ENCODE measurements around the gene CZIB. TPM values are rescaled to one million over a fixed set of nuclear protein-coding genes. Genes with fewer than 3 reads are reported as not detected.

Gene CZIB
- total and polyA plus RNA-seq, 2 of the 13 experiments (the other 11 are each of a cell fraction or from before 2014, with no cell fraction given): 49.2 to 67.0 TPM

- TF ChIP-seq ZNF879 (CRISPR knock-in tag; IDR thresholded peaks at IDR 0.05) (no peak), POLR2A (IDR thresholded peaks at IDR 0.05; ENCODE audit: insufficient read depth in 1 of 2, low read depth in 2 of 2, low read length in 2 of 2) (peak; percentile 78 to 80), KMT2B (CRISPR knock-in tag; IDR thresholded peaks at IDR 0.05) (peak; percentile 97), ZNF75D (CRISPR knock-in tag; IDR thresholded peaks at IDR 0.05; ENCODE audit: borderline replicate concordance) (0 out of 2 replicates have a peak, but pooled peaks have one; percentile 69), ZBTB20 (CRISPR knock-in tag; IDR thresholded peaks at IDR 0.05; ENCODE audit: borderline replicate concordance, low read depth) (peak; percentile 75; the same call in 1 of the 2 replicates), PAF1 (CRISPR knock-in tag; IDR thresholded peaks at IDR 0.05) (no peak), MYNN (CRISPR knock-in tag; IDR thresholded peaks at IDR 0.05; ENCODE audit: low read depth) (no peak), SMARCC2 (IDR thresholded peaks at IDR 0.05) (no peak), ZSCAN20 (CRISPR knock-in tag; IDR thresholded peaks at IDR 0.05; ENCODE audit: borderline replicate concordance) (no peak), ATF5 (CRISPR knock-in tag; IDR thresholded peaks at IDR 0.05; ENCODE audit: low read depth) (no peak), SCMH1 (CRISPR knock-in tag; IDR thresholded peaks at IDR 0.05; ENCODE audit: borderline replicate concordance) (no peak), SOX5 (CRISPR knock-in tag; IDR thresholded peaks at IDR 0.05; ENCODE audit: borderline replicate concordance) (peak; percentile 70; the same call in 1 of the 2 replicates), POLR2AphosphoS5 (IDR thresholded peaks at IDR 0.05; ENCODE audit: low read depth, low read length) (peak; percentile 78), ZNF558 (CRISPR knock-in tag; IDR thresholded peaks at IDR 0.05; ENCODE audit: borderline replicate concordance) (no peak), KAT8 (CRISPR knock-in tag; IDR thresholded peaks at IDR 0.05) (peak; percentile 100), TFE3 (CRISPR knock-in tag; IDR thresholded peaks at IDR 0.05) (no peak), CHD4 (IDR thresholded peaks at IDR 0.05; ENCODE audit: borderline replicate concordance, low read length) (no peak), TEAD3 (CRISPR knock-in tag; optimal IDR thresholded peaks at IDR 0.05; ENCODE audit: borderline replicate concordance) (peak; percentile 64), ERF (CRISPR knock-in tag; IDR thresholded peaks at IDR 0.05) (peak; percentile 93), E2F5 (CRISPR knock-in tag; conservative IDR thresholded peaks at IDR 0.05) (0 out of 2 replicates have a peak, but pooled peaks have one; percentile 18), ARID4A (CRISPR knock-in tag; IDR thresholded peaks at IDR 0.05; ENCODE audit: borderline replicate concordance) (peak; percentile 97)
Observed at GRCh38 chr1:53238197-53239155, 18.0 kb upstream of the CZIB start, which contains the start of gene MAGOH (continued).

Data from HepG2 (cell line).